SKM-1 treated with dmso at 0.1 percent for 144 hours (cell line): ENCODE measurements around the gene CRAT.

Experiments used
- DNase-seq: peaks from one replicate; lab custom pipeline; 2025; ENCODE audit not compliant: unreplicated experiment; lab: John Stamatoyannopoulos, UW

The CRAT gene

GRCh38 chr9:129068110-129068509, 42.5 kb downstream of the CRAT start:
- DNase-seq = no peak

DNA sequence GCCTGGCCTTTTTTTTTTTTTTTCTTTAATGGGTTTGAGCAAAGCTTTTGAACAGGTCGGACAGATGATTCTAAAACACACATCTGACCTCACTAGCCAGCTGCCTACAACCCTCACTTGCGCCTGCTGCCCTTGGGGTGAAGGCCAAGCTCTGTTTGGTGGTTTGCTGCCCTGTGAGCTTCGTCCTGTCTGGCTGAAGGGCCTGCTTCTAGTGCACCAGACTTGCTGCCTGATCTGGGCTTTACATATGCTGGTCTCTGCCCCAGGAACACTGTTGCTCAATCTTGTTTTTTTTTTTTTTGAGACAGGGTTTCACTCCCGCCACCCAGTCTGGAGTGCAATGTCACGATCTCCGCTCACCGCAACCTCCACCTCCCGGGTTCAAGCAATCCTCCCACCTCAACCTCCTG, 46.1 kb downstream of the CRAT start:
- DNase-seq = no peak

- DNase-seq = no peak
Observed at GRCh38 chr9:129063061-129063460, 47.5 kb downstream of the CRAT start.

GRCh38 chr9:129060991-129061390, 49.6 kb downstream of the CRAT start:
- DNase-seq = no peak

DNA sequence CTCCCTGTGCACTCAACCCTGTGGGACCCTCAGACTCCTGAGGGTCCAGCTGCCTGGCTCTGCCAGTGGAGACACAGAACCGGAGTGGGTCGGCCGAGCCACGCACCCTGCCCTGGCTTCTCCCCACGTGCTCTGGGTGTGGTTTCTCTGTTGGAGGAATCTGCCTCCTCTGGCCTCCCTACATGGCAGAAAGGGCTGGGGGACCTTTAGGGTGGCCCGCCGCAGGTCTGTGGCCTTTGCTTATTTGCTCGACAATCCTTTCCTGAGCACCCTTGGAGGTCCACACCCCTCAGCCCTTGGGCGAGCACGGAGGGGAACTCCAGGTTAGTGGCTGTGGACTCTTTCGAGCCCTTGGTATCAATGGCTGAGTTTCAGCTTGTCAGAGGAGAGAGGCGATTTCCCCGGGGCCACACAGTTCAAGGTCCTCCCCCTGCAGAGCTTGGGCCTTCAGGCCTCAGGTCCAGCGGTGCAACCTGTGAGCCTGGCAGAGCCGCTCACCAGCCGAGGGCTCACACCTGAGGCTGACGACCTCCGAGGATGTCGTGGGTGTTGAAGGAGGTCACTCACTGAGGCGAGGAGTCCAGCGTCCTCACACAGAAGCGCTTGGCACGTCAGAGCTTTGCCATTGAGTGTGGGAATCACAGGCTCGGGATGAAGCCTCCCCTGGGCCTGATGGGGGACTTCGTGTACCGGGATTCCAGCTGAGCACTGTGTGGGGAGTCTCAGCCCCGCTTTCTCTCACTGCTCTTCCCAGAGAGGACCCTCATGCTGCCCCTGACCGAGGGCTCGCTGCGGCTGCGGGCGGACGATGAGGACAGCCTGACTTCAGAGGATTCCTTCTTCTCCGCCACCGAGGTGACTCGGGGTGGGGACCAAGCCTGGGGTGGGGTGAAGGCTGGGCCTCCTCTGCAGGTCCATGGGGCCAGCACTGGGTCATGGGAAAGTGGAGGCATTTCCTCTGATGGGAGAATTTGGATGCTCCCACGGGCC, 50.5 kb downstream of the CRAT start:
- no peak for DNase-seq

DNA sequence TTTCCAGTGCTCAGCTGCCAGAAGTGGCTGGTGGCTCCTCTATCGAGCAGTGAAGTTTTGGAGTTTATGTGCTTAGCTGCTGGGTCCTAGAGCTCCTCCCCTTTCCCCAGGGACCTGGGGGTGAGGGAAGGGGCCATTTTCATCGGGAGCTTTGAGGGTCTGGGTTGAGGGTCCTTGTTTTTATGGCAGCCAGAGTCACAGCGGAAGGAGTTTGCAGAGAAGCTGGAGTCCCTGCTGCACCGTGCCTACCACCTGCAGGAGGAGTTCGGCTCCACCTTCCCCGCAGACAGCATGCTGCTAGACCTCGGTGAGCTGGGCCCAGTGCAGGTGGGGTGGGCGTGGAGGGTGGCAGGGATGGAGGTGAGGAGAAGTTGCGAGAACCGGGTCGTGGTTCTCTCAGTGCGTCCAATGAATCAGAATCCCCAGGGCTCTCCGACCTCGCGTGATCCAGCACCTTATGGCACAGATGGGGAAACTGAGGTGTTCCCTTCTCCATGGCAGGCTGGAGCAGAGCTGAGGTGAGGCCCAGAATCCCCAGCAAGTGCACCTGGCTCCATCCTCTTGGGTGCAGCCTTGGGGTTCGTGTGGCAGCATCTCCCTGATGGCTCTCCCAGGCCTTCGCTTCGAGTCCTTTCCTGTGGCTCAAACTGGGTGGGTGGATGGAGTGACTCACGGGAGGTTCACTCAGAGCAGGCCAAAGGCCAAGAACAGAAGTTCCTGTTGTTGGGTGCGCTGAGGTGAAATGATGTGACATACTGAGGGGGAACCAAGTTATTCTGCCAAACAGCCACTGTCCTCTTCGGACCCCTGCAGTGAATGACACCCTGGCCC, 51.4 kb downstream of the CRAT start:
- DNase-seq = peak; percentile 21

- DNase-seq = no peak
Observed at GRCh38 chr9:129054163-129054851, 56.3 kb downstream of the CRAT start.

DNA sequence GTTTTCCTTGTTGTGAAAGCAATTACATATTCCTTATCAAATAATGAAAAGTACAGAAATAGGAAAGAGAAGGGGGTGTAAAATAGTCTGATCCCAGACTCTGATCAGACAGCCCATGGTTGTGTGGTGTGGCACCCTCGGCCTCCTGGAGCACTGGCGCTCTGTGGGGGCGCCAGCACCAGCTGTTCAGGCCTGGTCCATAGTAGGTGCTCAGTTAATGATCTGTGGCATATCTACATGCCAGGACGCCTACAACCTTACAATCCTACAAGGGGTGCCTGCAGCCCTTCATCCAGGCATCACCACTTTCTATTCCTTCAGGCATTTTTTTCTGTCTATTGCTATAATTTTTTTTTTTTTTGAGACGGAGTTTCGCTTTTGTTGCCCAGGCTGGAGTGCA, 57.6 kb downstream of the CRAT start:
- DNase-seq = no peak

- DNase-seq = no peak
Observed at GRCh38 chr9:129052592-129052991, 58.0 kb downstream of the CRAT start.
